GM18951 (cell line): ENCODE results near the gene ATAT1.
A peak's percentile ranks its signal among the peaks of the same experiment; 100 is the strongest.

Experiments
- POLR2A ChIP-seq: IDR thresholded peaks from 4 replicates; pipeline ENCODE4 v1.6.1; 2011; ENCODE audit warnings: mild to moderate bottlenecking; ENCODE audit not compliant: insufficient read length, insufficient read depth; ENCODE audit errors: extremely low read depth
- in situ Hi-C: fragments of 300-500 bp; cut with MboI; formaldehyde crosslinking; loops from one replicate; pipeline ENCODE4 v1.12.0; 2022; ENCODE audit warnings: low sequenced_read_pairs, mixed read lengths, inconsistent platforms; ENCODE audit not compliant: unreplicated experiment

ATAT1 gene

DNA sequence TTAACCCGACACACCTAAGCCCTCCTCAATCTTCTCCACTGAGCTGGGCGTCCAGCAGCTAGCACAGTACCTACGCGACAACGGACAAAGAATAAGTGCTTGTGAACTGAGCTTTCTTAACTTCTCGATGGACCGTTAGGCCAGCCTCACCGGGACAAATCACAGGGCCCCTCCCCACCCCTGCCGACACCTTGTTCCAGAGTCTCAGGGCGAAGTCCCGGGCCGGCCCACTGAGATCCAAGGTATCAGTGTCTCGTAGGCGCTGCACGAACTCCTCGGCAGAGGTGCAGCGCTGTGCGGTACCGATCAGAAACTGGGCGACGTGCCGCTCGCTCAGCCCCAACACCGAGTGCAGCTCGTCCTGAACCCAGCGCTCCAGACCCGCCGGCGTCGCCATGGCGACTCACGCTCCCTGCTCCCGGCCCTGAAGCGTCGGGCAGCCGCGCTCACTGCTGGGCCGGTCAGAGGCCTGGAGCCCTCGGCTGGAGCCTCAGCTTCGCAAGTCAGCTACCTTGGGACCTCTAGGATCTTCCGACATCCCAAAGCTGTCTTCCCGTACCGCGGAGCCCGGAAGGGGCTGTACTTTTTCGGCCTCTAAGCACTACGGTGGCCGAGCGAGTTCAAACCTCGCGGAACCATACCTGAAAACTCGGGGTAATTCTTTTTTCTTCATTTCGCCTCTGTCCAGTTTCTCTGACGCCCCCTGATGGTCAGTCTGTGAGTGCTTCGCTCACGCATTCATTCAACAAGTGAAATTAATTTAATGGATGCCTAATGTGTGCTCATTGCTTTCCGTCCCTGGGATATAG, 46.0 kb downstream of the ATAT1 start, which contains the start of gene DHX16:
Gene DHX16 (minus strand): TSS at position 562 of the 809 bp plus-strand sequence. CDS start 165 bp downstream, at position 397.
- TF ChIP-seq POLR2A: peak; percentile 83
- in situ Hi-C loops: loop anchor here (5.0 kb wide), 1 partner anchor 55 kb away; no protein-coding TSS in a partner anchor

DNA sequence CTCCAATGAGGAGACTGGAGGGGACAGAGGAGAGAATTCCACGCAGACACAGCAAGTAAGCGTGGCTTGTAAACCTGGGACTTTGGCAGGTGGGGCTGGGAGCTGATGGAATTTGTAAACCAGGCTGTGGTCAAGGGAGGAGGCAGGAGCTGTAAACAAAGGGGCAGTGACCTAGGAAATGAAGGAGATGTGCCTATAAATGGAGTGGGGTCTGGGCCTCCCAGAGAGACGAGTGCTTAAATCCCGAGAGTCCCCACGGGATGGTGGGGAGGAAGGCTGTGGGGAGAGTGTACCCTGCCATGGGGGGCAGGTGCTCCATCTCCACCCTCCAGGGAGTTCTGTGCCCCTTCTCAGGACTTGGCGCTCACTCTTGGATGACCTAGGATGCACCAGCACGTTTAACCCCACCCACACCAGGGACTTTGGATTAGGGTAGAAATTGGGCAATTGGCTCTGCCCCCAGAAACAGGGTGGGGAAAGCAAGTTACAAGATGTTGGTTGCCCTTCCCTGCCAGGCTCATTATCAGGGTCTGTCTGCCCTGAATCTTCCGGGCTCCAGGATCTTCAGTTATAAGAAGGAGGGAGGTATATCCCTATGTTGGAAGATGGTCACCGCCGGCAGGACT, 50.1 kb downstream of the ATAT1 start:
- no peak for TF ChIP-seq POLR2A
- in situ Hi-C loops: no loop called here

DNA sequence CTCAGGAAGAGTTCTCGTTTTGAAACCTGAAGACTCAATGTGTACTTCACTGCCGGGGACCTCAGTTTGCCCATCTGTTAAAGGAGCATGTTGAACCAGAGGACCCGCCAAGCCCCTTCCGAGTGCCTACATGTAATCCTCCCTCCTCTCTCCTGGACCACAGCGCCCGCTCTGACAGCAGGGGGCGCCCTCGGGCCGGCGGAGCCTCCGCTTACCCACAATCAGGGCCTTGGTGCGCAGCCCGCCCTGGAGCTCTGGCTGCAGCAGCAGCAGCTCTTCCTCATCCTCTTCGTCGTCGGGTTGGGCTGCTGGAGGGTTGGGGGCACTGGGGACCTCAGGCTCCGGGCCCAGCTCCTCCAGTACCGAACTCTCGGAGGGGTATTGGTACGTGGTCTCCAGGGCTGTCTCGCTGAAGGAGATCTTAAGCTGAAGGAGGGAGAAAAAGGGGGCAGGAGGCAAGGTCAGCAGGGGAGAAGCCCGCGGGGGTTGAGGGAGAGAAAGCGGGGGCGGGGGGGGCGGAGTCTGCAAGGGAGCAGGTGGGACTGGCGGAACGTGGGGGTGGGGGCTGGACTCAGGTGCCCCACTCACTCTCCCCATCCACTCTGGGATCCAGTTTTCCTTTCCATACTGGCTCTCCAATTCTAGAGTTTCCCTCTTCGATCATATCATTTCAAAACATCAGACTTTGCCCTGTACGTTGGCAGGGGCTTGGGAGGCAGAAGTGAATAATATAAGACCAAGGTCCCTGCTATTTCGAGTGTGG, 52.5 kb downstream of the ATAT1 start:
- no peak for TF ChIP-seq POLR2A

DNA sequence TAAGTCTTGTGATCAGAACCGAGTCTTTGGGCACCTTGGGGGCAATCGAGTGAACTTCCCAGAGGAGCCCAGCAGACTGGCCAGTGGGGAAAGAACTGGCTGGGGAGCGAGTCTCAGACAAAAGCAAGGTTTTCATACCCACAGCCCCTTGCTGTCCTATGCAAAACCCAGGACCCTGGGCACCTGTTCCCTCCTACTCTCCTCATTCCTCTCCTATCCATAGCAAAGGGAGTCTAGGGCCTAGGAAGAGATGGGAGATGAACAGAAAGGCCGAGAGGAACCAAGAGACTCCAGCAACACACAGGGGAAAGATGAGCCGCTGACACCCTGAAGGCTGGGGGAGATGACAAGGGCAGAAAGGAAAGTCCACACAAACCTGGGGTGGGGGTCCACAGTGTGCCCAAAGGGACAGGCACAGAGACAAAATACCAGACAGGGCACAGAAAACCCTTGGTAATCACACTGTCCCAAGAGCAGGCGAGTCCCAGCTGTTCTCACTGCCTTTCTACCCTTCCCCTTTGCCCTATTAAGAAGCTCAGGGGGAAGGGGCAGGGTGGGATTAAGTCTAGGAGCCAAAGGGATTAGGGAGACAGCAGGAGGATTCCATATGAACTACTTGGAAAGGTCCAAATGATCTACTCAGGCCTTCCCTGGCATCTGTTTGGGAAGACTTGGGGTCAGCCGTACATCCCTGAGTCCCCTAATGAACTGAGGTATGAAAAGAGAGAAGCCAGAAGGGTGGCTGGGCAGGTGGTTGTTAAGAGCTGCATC, 53.3 kb downstream of the ATAT1 start:
- in situ Hi-C loops: no loop called here
- no peak for TF ChIP-seq POLR2A

More for the DNA sequence above, 52.5 kb downstream of the ATAT1 start:
- in situ Hi-C loops: no loop called here

DNA sequence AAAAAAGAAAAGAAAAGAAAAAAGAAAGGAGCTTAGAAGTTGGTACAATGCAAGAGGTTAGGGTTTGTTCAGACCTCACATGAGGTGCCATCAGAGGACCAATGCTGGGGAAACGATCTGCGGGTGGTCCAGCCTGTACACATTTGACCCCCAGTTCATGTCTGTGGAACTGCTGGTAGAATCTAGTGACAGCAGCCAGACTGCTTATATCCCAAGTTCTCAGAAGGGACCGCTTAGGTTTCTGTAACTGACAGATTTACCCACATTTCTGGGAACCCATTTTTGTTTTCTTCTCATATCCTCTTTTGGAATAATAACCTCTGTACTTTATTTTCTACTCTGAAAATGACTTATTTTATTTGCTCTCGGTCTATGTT, 55.1 kb downstream of the ATAT1 start:
- in situ Hi-C loops: no loop called here
- no peak for TF ChIP-seq POLR2A

DNA sequence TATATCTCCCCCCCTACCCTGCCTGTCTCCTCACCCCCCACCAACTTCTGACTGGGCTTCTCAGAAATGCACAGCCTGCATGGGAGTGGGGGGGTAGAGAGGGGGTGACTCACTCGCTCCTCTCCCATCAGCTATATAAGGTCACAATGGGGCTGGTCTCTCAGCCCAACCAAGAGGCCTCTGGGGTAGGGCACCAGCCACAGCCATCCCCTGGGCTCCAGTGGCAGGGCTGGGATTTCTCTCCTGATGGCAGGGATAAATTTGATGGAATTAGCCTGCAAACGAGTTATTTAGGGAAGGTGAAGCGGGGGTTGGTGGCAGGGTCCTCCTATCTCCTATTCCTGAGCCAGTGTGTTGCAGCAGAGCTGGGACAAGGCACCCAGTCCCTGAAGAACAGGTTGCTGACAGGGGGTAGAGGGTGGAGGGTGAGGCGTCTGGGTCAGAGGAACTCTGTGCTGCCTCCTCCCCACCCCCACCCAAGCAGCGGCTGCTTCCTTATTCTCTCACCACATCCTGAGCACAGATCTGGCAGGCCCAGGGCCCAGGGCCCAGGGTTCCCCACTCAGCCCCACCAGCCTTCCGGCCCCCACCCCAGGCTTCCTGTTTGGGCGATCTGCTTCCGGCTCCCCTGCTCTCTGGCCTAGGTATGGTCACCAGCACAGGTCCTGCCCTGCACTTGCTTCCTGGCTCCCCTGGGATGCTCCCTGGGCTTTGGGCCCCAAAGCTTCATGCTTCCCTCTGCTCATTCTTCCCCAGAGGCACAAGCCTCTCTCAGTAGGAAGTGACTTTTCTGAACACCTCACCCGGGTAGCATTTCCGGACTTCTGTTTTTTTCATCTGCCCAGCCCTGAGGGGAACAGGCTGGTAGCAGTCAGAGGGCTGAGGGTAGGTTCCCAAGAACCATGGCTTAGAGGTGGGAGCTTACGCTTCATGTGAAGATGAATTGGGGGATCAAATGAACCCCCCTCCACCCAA, 55.8 kb downstream of the ATAT1 start:
- TF ChIP-seq POLR2A: peak; percentile 75
- in situ Hi-C loops: no loop called here

DNA sequence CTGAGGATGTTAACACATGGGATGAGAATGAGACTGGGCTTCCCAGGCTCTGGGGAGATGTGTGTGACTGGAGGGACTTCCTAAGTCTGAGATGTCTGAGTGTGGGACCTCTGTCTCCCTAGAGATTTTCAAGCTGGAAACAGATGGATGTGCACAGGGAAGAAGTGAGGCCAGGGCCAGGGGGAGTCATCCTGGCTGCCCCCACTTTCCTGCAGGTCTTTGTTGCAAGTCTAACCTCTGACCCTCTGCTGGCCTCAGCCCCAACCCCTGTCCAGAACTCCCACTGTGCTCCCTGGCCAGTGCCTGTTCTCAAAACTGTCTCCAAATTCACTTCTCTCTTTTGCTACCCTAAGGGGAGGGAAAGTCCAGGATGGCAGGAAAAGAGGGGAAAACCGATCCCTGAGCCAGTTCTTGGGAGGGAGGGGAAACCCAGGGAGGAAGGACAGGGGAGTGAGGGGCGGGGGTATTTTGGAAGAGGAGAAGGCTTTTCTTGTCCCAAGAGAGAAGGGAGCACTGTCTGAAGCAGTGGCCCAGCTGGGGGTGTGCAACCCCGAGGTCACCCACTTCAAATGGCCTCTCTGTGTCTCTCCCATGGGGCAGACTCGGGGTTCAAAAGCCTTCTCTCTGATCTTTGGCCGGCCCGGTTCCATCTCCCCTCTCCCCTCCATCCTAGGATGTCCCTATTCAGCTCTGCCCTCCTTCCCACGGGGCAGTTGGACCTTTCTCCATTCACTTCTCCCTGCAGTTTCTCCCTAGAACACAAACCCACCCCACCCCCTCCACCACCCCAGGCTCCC, 56.7 kb downstream of the ATAT1 start:
- in situ Hi-C loops: no loop called here
- TF ChIP-seq POLR2A: no peak

DNA sequence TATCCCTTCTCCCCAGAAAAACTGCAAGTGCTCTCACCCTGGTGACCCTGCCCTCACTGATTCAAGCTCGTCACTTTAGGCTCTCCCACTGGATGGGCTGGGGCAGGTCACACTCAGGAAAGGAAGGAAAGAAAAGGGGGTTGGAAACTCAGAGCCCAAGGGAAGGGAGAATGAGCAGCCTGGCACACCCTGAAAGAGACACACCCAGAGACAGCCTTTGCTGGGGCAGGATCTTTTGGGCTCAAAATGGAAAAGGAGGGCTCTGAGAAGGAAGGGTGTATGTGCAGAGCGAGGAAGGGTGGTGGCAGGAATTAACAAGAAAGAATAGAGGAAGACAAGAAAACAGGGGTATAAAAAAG, 57.3 kb downstream of the ATAT1 start:
- in situ Hi-C loops: no loop called here

DNA sequence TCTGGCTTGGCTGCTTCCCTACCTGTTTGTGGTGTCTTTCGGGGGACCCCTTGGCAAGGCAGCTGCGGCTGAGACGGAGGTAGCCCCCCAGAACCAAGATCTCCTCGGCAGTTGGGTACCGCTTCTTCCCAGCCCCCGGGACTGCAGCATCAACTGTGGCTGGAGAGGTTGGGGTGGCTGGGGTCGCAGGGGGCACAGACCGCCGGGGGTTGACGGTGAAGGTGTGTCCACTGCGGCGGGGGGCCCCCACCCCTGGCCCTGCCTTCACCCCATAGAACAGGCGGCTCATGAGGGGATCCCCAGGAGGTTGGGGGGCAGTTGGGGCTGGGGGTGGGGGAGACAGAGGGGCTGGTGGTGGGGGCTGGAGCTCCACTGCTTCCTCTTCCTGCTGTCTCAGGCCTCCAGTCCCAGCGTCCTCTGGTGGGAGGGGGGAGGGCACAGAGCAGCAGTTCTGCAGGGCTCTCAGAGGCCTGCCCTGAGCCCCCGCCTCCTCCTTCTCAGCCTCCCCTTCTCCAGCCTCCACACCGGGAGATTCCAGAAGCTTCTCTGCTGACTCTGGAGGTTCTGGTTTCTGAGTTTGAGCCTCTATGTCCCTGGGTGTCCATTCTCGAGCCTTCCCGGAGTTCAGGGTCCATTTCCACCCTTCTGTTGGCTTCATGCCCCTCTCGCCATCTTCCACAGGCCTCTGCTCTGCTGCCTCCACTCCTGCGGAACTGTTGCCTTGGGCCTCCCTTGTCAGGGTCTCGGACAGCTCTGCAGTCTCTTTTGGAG, 57.9 kb downstream of the ATAT1 start:
- peak; percentile 13 for TF ChIP-seq POLR2A
- in situ Hi-C loops: no loop called here

More for the DNA sequence above, 57.3 kb downstream of the ATAT1 start:
- no peak for TF ChIP-seq POLR2A

DNA sequence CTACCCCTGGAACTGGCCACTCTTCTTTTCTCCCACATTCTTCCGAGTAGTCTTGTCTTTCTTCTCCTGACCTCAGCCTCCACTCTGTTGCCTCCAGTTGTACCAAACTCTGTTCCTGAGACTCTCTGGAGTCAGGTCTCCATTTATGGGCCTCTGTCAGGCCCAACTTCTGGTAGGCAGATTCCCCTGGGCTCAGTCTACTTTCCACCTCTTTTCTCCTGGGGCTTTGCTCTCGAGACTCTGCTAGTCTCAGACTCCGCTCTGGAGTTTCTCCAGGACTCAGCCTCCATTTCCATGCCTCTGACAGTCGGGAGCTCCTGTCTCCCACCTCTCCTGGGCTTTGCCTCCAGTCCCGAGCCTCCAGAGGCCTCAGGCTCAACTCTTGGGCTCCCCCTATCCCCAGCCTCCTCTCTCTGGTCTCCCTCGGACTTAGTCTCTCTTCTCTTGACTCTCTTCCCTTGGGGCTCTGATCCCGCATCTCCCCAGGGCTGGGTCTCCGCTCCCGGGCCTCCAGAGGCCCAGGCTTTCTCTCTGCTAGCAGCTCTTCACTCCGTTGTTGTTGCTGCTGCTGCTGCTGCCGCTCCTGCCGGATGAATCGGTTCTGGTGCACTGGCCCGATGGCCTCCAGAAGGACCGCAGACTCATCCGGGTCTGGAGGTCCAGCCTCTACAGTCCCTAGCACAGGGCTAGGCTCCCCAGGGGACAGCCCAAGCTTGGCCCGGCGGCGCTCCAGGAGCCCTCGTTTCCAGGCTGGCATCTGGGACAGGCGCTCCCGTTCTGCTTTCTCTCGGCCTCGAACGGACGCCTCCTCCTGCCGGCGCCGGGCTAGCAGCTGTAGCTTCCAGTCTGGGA, 58.7 kb downstream of the ATAT1 start:
- no peak for TF ChIP-seq POLR2A
- in situ Hi-C loops: no loop called here
